ENCODE measurements around the gene CIROP. TPM values are rescaled to one million over a fixed set of nuclear protein-coding genes. Genes with fewer than 3 reads are reported as not detected.
A peak's percentile ranks its signal among the peaks of the same experiment; 100 is the strongest.

CIROP gene
- total and polyA plus RNA-seq, 2 donors (not counting 1 experiment from before 2014, with no cell fraction given), result not detected

DNA sequence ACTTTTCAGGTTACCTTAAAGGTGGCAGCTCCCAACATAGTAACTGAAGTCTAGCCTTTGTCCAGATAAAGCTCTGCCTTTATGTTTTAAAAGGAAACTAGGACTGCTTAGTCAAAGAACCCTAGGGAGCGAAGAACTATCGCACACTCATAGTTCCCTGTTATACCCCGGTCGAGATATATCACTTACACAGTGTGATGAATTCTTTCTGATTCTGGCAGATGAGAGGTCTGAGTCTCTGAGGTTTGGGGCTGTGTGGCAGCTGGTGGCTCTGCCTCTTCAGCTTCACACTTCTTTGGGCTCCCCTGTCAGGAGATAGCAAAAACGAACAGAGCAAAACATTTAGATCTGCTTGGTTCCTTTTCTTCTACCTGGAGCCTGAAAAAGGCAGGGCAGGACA is 26.8 kb downstream of the CIROP start:
- H3K9me3 ChIP-seq (ENCODE audit: control extremely low read depth in 1 of 3, control insufficient read depth in 2 of 3, insufficient read depth in 1 of 3, low read length in 2 of 3), result no peaks in the 10 kb centered on the region
- peaks cover 2% of the 10 kb centered on the region for H3K4me1 Mint-ChIP-seq
- no peak overlapping the region for H3K27ac ChIP-seq (ENCODE audit: low read length in 2 of 2)
- no peaks in the 10 kb centered on the region for H3K27me3 ChIP-seq (replicated peaks in 1 of 4; ENCODE audit: control extremely low read depth in 1 of 4, control insufficient read depth in 3 of 4, insufficient read depth in 4 of 4, low read length in 3 of 4)
- CTCF ChIA-PET, result interaction anchor here (1.0 to 3.4 kb wide), 24 partner anchors 8 to 694 kb away, joined by 3 to 33 read pairs (median 6); partner anchors contain the start of genes ACIN1, C14orf119 and SLC7A8
- H3K79me2 ChIP-seq (ENCODE audit: control insufficient read depth, insufficient read depth, low read length), result peaks cover 19% of the 10 kb centered on the region
- H3K27me3 Mint-ChIP-seq, result no peaks in the 10 kb centered on the region
- H3K4me3 Mint-ChIP-seq, result no peak overlapping the region
- no peaks in the 10 kb centered on the region for H3K9me3 Mint-ChIP-seq (ENCODE audit: insufficient read depth)
- DNase-seq, result no peak
- intact Hi-C loops (cut with micrococcal nuclease), result loop anchor here (2.0 kb wide), 1 partner anchor 17 kb away; the partner anchor contains the start of genes ACIN1 and C14orf119
- POLR2A ChIA-PET, result no interaction called here
- H3K36me3 ChIP-seq (replicated peaks in 1 of 2; ENCODE audit: control extremely low read depth in 1 of 2, control insufficient read depth in 1 of 2, extremely low read depth in 1 of 2, insufficient read depth in 2 of 2, low read length in 1 of 2), result peaks cover 23 to 84% of the 10 kb centered on the region in 2 experiments
- no peak overlapping the region for H3K4me3 ChIP-seq (ENCODE audit: control extremely low read depth in 1 of 5, extremely low read depth in 1 of 5, insufficient read depth in 1 of 5, low read depth in 2 of 5, low read length in 4 of 5)
- H3K4me2 ChIP-seq (replicated peaks; ENCODE audit: low read depth, low read length, poor library complexity, severe bottlenecking), result no peak overlapping the region
- H3K27ac Mint-ChIP-seq, result peak overlapping the region; percentile 16
- no peak overlapping the region for H3K9ac ChIP-seq (ENCODE audit: low read length)
- 93% methylated on average over 4 of the region's 5 CpGs for WGBS (ENCODE audit: insufficient coverage)
- TF ChIP-seq EZH2 (IDR thresholded peaks at IDR 0.05; ENCODE audit: borderline replicate concordance, insufficient read depth, low read depth, low read length, poor library complexity, severe bottlenecking), result no peak
- TF ChIP-seq, protein P1, sequence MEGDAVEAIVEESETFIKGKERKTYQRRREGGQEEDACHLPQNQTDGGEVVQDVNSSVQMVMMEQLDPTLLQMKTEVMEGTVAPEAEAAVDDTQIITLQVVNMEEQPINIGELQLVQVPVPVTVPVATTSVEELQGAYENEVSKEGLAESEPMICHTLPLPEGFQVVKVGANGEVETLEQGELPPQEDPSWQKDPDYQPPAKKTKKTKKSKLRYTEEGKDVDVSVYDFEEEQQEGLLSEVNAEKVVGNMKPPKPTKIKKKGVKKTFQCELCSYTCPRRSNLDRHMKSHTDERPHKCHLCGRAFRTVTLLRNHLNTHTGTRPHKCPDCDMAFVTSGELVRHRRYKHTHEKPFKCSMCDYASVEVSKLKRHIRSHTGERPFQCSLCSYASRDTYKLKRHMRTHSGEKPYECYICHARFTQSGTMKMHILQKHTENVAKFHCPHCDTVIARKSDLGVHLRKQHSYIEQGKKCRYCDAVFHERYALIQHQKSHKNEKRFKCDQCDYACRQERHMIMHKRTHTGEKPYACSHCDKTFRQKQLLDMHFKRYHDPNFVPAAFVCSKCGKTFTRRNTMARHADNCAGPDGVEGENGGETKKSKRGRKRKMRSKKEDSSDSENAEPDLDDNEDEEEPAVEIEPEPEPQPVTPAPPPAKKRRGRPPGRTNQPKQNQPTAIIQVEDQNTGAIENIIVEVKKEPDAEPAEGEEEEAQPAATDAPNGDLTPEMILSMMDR (IDR thresholded peaks at IDR 0.05), result no peak
- no peak for ATAC-seq (ENCODE audit: low read depth)
- H2AFZ ChIP-seq (ENCODE audit: insufficient read depth, low read depth, low read length, poor library complexity, severe bottlenecking), result no peak overlapping the region
- H3K4me1 ChIP-seq (ENCODE audit: control insufficient read depth in 2 of 2, insufficient read depth in 2 of 2, low read length in 2 of 2), result no peaks in the 10 kb centered on the region
- peaks cover 36% of the 10 kb centered on the region for H4K20me1 ChIP-seq (ENCODE audit: control insufficient read depth, insufficient read depth, low read length, poor library complexity, severe bottlenecking)

DNA sequence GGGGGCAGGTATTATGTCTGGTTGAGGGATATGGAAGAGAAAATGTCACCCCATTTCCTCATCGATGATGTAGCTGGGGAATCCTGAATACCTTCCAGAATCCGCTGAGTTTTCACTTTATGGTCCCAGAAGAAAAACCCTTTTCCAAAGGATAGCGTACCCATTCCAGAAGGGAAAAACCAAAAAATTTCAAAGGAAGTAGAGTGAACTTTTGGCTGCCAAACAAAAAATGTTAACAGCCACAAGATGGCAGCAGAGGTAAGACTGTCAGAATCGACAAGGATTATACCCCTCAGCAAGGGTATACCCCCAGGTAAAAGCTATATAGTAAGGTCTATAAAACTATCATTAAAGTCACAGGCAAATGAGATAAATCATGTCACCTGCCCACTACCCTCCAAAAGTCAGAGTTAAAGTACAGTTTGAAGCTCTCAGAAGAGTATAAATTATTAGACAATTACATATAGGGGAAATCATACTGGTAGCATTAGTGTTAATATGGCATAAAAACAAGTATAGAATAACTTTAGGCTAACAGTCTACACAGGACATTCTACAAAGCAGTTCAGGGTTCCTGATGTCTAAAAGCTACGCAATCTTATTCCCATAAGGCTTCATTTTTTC is 27.9 kb downstream of the CIROP start:
- H3K4me3 Mint-ChIP-seq, result no peak overlapping the region
- H3K9me3 Mint-ChIP-seq (ENCODE audit: insufficient read depth), result no peaks in the 10 kb centered on the region
- ChIA-PET POLR2A (interaction anchor here (0.5 kb wide), 1 partner anchor 32 kb away, joined by 5 read pairs; no protein-coding TSS in a partner anchor), CTCF (interaction anchor here (0.6 to 3.4 kb wide), 34 partner anchors 9 to 693 kb away, joined by 3 to 33 read pairs (median 5); partner anchors contain the start of genes ACIN1, C14orf119, CDH24 and SLC7A8)
- intact Hi-C loops (cut with micrococcal nuclease), result loop anchor here (2.0 kb wide), 1 partner anchor 18 kb away; the partner anchor contains the start of genes ACIN1 and C14orf119
- H3K27me3 Mint-ChIP-seq, result no peaks in the 10 kb centered on the region
- Histone ChIP-seq H3K4me1 (ENCODE audit: control insufficient read depth in 2 of 2, insufficient read depth in 2 of 2, low read length in 2 of 2) (peaks cover 2 to 4% of the 10 kb centered on the region in 2 donors), H3K79me2 (ENCODE audit: control insufficient read depth, insufficient read depth, low read length) (peaks cover 18% of the 10 kb centered on the region), H3K27ac (ENCODE audit: low read length in 2 of 2) (no peak overlapping the region), H3K27me3 (replicated peaks in 1 of 4; ENCODE audit: control extremely low read depth in 1 of 4, control insufficient read depth in 3 of 4, insufficient read depth in 4 of 4, low read length in 3 of 4) (no peaks in the 10 kb centered on the region), H3K36me3 (replicated peaks in 1 of 2; ENCODE audit: control extremely low read depth in 1 of 2, control insufficient read depth in 1 of 2, extremely low read depth in 1 of 2, insufficient read depth in 2 of 2, low read length in 1 of 2) (peaks cover 23 to 82% of the 10 kb centered on the region in 2 experiments), H3K9me3 (ENCODE audit: control extremely low read depth in 1 of 3, control insufficient read depth in 2 of 3, insufficient read depth in 1 of 3, low read length in 2 of 3) (no peaks in the 10 kb centered on the region), H3K9ac (ENCODE audit: low read length) (no peak overlapping the region), H3K4me3 (ENCODE audit: control extremely low read depth in 1 of 5, extremely low read depth in 1 of 5, insufficient read depth in 1 of 5, low read depth in 2 of 5, low read length in 4 of 5) (no peak overlapping the region), H2AFZ (ENCODE audit: insufficient read depth, low read depth, low read length, poor library complexity, severe bottlenecking) (no peak overlapping the region), H3K4me2 (replicated peaks; ENCODE audit: low read depth, low read length, poor library complexity, severe bottlenecking) (no peak overlapping the region), H4K20me1 (ENCODE audit: control insufficient read depth, insufficient read depth, low read length, poor library complexity, severe bottlenecking) (peaks cover 26% of the 10 kb centered on the region)
- H3K27ac Mint-ChIP-seq, result no peak overlapping the region
- DNase-seq (peak; percentile 62), ATAC-seq (ENCODE audit: low read depth) (peak; percentile 66)
- peaks cover 9% of the 10 kb centered on the region for H3K4me1 Mint-ChIP-seq
- 67% methylated on average over 1 of the region's 5 CpGs for WGBS (ENCODE audit: insufficient coverage)
- TF ChIP-seq, protein P1 (IDR thresholded peaks at IDR 0.05), result peak; percentile 83
- no peak for TF ChIP-seq EZH2 (IDR thresholded peaks at IDR 0.05; ENCODE audit: borderline replicate concordance, insufficient read depth, low read depth, low read length, poor library complexity, severe bottlenecking)
